Activated CD8-positive, alpha-beta memory T cell treated with anti-CD3 and anti-CD28 coated beads, Interleukin-2, amount 50 U/mL, for 1 hour (primary cell): ENCODE results near the gene SKAP1.

Experiments
- DNase-seq: peaks from one replicate; pipeline ENCODE4 v3.0.0-alpha.2; 2020; ENCODE audit errors: extremely low read depth

The SKAP1 gene

GRCh38 chr17:48110761-48111160 lies 319.3 kb downstream of the SKAP1 start:
- no peak for DNase-seq

- DNase-seq = peak; percentile 90
Observed at GRCh38 chr17:48107137-48108055, 322.6 kb downstream of the SKAP1 start, which contains the start of gene SNX11. TSS of gene SNX11 (plus strand) at chr17:48107766. CDS start at chr17:48112044, 4,278 bp downstream.

GRCh38 chr17:48106802-48107136 lies 323.2 kb downstream of the SKAP1 start:
- DNase-seq = no peak

GRCh38 chr17:48104440-48104839 lies 325.6 kb downstream of the SKAP1 start:
- DNase-seq = no peak

GRCh38 chr17:48102798-48103715 lies 327.0 kb downstream of the SKAP1 start:
- no peak for DNase-seq

- no peak for DNase-seq
Observed at GRCh38 chr17:48102043-48102750, 327.8 kb downstream of the SKAP1 start.

- peak; percentile 70 for DNase-seq
Observed at GRCh38 chr17:48101012-48101720, 328.8 kb downstream of the SKAP1 start, which contains the start of gene CBX1. TSS of gene CBX1 (minus strand) at chr17:48101478. CDS start at chr17:48077004, 24,474 bp downstream.

- no peak for DNase-seq
Observed at GRCh38 chr17:48100591-48101011, 329.4 kb downstream of the SKAP1 start.

- DNase-seq = no peak
Observed at GRCh38 chr17:48100160-48100559, 329.9 kb downstream of the SKAP1 start.

GRCh38 chr17:48095611-48096010 lies 334.4 kb downstream of the SKAP1 start:
- no peak for DNase-seq

- DNase-seq = no peak
Observed at GRCh38 chr17:48093341-48094045, 336.5 kb downstream of the SKAP1 start.

- no peak for DNase-seq
Observed at GRCh38 chr17:48084932-48085331, 345.1 kb downstream of the SKAP1 start.
